AG04450 (cell line): ENCODE data around the gene LEO1. TPM values are rescaled to one million over a fixed set of nuclear protein-coding genes. Genes with fewer than 3 reads are reported as not detected.
"Not testable (repeated sequence)": the region's sequence is repeated elsewhere in the genome, so short reads cannot be mapped to it uniquely, and the experiment has no call there.

Source experiments
- CTCF ChIA-PET: fragments of 300-600, 350-600 bp; formaldehyde crosslinking; extraction: SDS; loops from one replicate; lab custom pipeline; 2022; ENCODE audit warnings: antibody characterized with exemption, inconsistent platforms; lab: Charles Lee
- POLR2A ChIA-PET: fragments of 350-600 bp; formaldehyde crosslinking; extraction: SDS; loops from one replicate; lab custom pipeline; 2021; ENCODE audit warnings: antibody characterized with exemption, inconsistent platforms; lab: Yijun Ruan, JAX
- DNase-seq: peaks from one replicate; pipeline ENCODE4 v3.0.0-alpha.2; 2011; ENCODE audit warnings: low read depth, low spot score
- H3K27ac ChIP-seq: one replicate; pipeline ENCODE4 v1.5.1; 2012; ENCODE audit warnings: low read depth, low read length, control low read depth
- H3K27me3 ChIP-seq: one replicate; pipeline ENCODE4 v1.6.0; 2012; ENCODE audit warnings: low read length; ENCODE audit not compliant: control insufficient read depth, insufficient read depth
- H3K4me3 ChIP-seq: 2 replicates; pipeline ENCODE4 v1.5.1; 2011; ENCODE audit warnings: mild to moderate bottlenecking, low read depth, low read length, control low read depth
- H3K9me3 ChIP-seq: 2 replicates; pipeline ENCODE4 v1.5.1; 2012; ENCODE audit warnings: low read length; ENCODE audit not compliant: control insufficient read depth, insufficient read depth
- polyA plus RNA-seq: library from polyadenylated mRNA; depleted of rRNA; stranded (reverse); fragments of >200 nt; gene quantifications from 2 replicates; pipeline ENCODE4 v1.2.3, GENCODE V29; 2011
- TF ChIP-seq, protein P1 (sequence below): IDR thresholded peaks from 2 replicates; pipeline ENCODE4 v1.5.1; 2011; ENCODE audit warnings: low read depth, low read length, control low read depth, inconsistent platforms

LEO1 gene
- polyA plus RNA-seq, 1 experiment = 8.0 TPM

GRCh38 chr15:52003710-52004109 is 32.1 kb upstream of the LEO1 start:
- ChIA-PET CTCF (interaction anchor here (0.5 kb wide), 1 partner anchor 134 kb away, joined by 3 read pairs; no protein-coding TSS in a partner anchor), POLR2A (no interaction called here)
- DNase-seq = no peak

GRCh38 chr15:52003089-52003488 is 31.5 kb upstream of the LEO1 start:
- H3K27me3 ChIP-seq, CTCF ChIA-PET, H3K27ac ChIP-seq, H3K4me3 ChIP-seq, DNase-seq, POLR2A ChIA-PET, H3K9me3 ChIP-seq: not testable (repeated sequence)

More at GRCh38 chr15:52003710-52004109, 32.1 kb upstream of the LEO1 start:
- Histone ChIP-seq H3K27ac (no peak overlapping the region), H3K4me3 (no peak overlapping the region), H3K27me3 (no peaks in the 10 kb centered on the region), H3K9me3 (no peaks in the 10 kb centered on the region)
- TF ChIP-seq, protein P1, sequence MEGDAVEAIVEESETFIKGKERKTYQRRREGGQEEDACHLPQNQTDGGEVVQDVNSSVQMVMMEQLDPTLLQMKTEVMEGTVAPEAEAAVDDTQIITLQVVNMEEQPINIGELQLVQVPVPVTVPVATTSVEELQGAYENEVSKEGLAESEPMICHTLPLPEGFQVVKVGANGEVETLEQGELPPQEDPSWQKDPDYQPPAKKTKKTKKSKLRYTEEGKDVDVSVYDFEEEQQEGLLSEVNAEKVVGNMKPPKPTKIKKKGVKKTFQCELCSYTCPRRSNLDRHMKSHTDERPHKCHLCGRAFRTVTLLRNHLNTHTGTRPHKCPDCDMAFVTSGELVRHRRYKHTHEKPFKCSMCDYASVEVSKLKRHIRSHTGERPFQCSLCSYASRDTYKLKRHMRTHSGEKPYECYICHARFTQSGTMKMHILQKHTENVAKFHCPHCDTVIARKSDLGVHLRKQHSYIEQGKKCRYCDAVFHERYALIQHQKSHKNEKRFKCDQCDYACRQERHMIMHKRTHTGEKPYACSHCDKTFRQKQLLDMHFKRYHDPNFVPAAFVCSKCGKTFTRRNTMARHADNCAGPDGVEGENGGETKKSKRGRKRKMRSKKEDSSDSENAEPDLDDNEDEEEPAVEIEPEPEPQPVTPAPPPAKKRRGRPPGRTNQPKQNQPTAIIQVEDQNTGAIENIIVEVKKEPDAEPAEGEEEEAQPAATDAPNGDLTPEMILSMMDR = no peak

DNA sequence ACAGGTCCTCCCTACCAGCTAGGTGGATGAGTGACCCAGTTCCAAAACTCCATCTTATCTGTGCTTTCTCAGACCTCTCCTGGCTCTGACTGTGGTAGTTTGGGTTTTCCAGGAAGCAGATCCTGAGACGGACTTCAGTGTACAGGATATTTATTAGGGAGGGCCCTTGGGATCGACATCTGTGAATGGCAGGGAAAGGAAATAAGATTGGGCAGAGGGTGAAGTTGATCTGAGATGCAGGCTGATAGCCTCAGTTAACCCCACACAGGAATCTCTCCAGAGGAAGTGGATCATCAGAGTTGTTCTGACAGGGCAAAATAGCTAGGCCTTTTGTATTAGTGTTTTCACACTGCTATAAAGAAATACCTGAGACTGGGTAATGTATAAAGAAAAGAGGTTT is 30.8 kb upstream of the LEO1 start:
- TF ChIP-seq, protein P1 = no peak
- Histone ChIP-seq H3K9me3 (no peaks in the 10 kb centered on the region), H3K27ac (no peak overlapping the region), H3K27me3 (no peaks in the 10 kb centered on the region), H3K4me3 (no peak overlapping the region)
- ChIA-PET CTCF (no interaction called here), POLR2A (no interaction called here)
- no peak for DNase-seq

- no peak for DNase-seq
- H3K4me3 ChIP-seq = no peak overlapping the region
- H3K27me3 ChIP-seq = no peaks in the 10 kb centered on the region
- no peak overlapping the region for H3K27ac ChIP-seq
- ChIA-PET CTCF (no interaction called here), POLR2A (no interaction called here)
- H3K9me3 ChIP-seq = no peaks in the 10 kb centered on the region
- TF ChIP-seq, protein P1 = no peak
Observed at GRCh38 chr15:51992953-51993352, 21.4 kb upstream of the LEO1 start.

- no peak overlapping the region for H3K4me3 ChIP-seq
- no peak overlapping the region for H3K27ac ChIP-seq
- ChIA-PET POLR2A (no interaction called here), CTCF (no interaction called here)
- H3K9me3 ChIP-seq = no peaks in the 10 kb centered on the region
- no peak for DNase-seq
- TF ChIP-seq, protein P1 = no peak
- H3K27me3 ChIP-seq = no peaks in the 10 kb centered on the region
Observed at GRCh38 chr15:51991141-51991540, 19.6 kb upstream of the LEO1 start.

GRCh38 chr15:51982770-51983103 is 11.2 kb upstream of the LEO1 start:
- ChIA-PET POLR2A (no interaction called here), CTCF (no interaction called here)
- no peak for DNase-seq
- H3K27me3 ChIP-seq = no peaks in the 10 kb centered on the region
- H3K4me3 ChIP-seq = no peak overlapping the region
- no peak overlapping the region for H3K27ac ChIP-seq
- TF ChIP-seq, protein P1 = no peak
- H3K9me3 ChIP-seq = no peaks in the 10 kb centered on the region
